Stimulated activated CD8-positive, alpha-beta memory T cell treated with anti-CD3 and anti-CD28 coated beads, Interleukin-4, amount 100 ng/mL, for 4 hours (primary cell): ENCODE data around the gene GPC6.

Experiments used
- DNase-seq, 2 donors: peaks; one replicate each; pipeline ENCODE4 v3.0.0-alpha.2; 2020; ENCODE audit warnings: low read depth in 2 of 2, low spot score in 1 of 2

Gene GPC6

GRCh38 chr13:94080527-94080926 lies 853.9 kb downstream of the GPC6 start:
- DNase-seq: no peak

GRCh38 chr13:94087100-94087499 lies 860.5 kb downstream of the GPC6 start:
- no peak for DNase-seq

- no peak for DNase-seq
Observed at GRCh38 chr13:94088742-94089141, 862.1 kb downstream of the GPC6 start.

GRCh38 chr13:94090773-94091480 lies 864.3 kb downstream of the GPC6 start:
- no peak for DNase-seq

- no peak for DNase-seq
Observed at GRCh38 chr13:94093652-94094315, 867.2 kb downstream of the GPC6 start.

GRCh38 chr13:94109715-94110374 lies 883.2 kb downstream of the GPC6 start:
- no peak for DNase-seq

- DNase-seq: no peak
Observed at GRCh38 chr13:94112227-94112626, 885.6 kb downstream of the GPC6 start.

- DNase-seq: no peak
Observed at GRCh38 chr13:94112731-94113130, 886.1 kb downstream of the GPC6 start.

- no peak for DNase-seq
Observed at GRCh38 chr13:94113245-94113644, 886.6 kb downstream of the GPC6 start.

GRCh38 chr13:94114166-94114565 lies 887.6 kb downstream of the GPC6 start:
- no peak for DNase-seq

- DNase-seq: no peak
Observed at GRCh38 chr13:94115054-94115453, 888.4 kb downstream of the GPC6 start.

GRCh38 chr13:94119360-94119936 lies 892.8 kb downstream of the GPC6 start:
- no peak for DNase-seq

GRCh38 chr13:94120878-94121277 lies 894.3 kb downstream of the GPC6 start:
- DNase-seq: no peak

GRCh38 chr13:94121686-94122085 lies 895.1 kb downstream of the GPC6 start:
- no peak for DNase-seq

- no peak for DNase-seq
Observed at GRCh38 chr13:94122300-94122915, 895.8 kb downstream of the GPC6 start.

GRCh38 chr13:94123557-94123956 lies 897.0 kb downstream of the GPC6 start:
- DNase-seq: no peak

- no peak for DNase-seq
Observed at GRCh38 chr13:94128430-94128829, 901.8 kb downstream of the GPC6 start.

GRCh38 chr13:94129490-94129894 lies 902.9 kb downstream of the GPC6 start:
- no peak for DNase-seq

- no peak for DNase-seq
Observed at GRCh38 chr13:94138831-94139230, 912.2 kb downstream of the GPC6 start.

- DNase-seq: no peak
Observed at GRCh38 chr13:94139393-94139995, 912.9 kb downstream of the GPC6 start.

- no peak for DNase-seq
Observed at GRCh38 chr13:94140027-94140426, 913.4 kb downstream of the GPC6 start.
